DMS 273 treated with DMSO at 0.1 percent for 48 hours (cell line): Measurements from ENCODE around the gene LAMC3.

Source experiments
- DNase-seq: peaks from one replicate; lab custom pipeline; 2025; lab: John Stamatoyannopoulos, UW

LAMC3 gene

DNA sequence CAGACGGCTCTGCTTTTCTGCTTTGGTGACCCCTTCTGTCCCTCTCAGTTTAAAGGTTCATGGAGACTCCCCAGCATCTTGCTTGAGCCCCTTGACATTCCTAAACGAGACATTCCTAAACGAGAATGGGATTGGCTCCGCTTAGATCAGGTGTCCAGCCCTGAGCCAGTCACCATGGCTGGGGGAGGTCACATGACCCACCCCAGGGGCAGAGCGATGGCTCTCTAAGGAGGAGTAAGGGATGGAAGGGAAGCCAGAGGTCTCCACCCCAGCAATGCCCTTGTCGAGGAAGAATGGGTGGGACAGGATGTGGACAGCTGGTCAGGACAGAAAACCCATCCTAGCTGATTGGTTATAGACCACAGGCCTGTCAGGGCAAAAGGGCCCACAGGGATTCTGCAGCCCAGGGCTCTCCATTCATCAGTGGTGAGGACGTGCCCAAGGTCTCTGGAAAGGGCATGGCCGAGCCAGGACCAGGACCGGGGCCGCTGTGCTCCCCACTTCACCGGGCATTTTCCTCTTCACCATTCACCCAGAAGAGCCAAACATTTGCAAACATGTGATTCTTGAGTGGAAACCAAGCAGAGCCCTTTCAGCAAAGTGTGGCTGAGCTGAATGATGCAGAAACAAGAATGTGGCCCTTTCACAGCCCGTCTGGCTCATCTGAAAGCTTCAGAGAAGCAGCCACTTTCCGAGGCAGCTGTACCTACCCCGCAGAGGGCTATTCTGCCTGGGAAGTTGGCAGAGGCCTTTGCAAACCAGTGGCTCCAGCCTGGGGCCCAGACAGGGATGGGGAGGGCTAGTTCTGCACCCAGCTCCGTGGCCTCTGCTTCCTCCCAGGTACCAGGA, 67.6 kb downstream of the LAMC3 start:
- no peak for DNase-seq

DNA sequence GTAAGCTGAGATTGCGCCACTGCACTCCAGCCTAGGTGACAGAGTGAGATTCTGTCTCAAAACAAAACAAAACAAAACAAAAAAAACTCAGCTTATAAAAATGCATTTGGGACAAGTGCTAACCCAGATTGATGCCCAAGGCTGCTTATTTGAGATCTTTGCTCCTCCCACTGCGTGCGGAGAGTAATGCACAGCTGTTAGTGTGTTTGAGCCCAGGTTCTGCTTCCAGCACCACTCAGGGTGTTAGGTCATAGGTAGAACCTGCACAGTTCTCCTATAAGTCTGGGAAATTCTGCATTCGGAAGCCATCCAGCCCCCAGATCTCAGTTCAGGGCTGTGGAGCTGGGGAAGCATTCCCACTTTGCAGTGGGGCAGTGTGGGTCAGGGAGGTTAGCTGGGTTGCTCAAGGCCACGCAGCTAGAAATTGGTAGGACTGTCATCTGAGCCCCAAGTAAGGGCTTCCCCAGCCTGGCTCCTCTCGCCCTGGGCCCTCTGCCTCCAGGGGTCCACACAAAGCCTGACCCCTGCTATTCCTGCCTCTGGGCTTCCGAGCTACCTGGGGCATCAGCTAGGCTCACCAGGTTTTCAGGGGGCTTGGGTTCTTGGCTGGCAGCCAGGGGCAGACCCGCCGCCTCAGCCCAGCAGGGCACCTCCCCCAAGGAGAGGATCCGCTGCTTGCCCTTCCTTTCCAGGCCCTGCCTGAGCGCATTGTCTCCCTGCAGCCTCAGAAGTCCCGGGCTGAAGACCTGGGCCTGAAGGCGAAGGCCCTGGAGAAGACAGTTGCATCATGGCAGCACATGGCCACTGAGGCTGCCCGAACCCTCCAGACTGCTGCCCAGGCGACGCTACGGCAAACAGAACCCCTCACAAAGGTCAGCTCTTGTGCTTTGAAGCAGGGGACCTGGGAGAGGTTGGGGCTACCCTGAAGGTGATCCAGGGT, 69.7 kb downstream of the LAMC3 start:
- DNase-seq: no peak

DNA sequence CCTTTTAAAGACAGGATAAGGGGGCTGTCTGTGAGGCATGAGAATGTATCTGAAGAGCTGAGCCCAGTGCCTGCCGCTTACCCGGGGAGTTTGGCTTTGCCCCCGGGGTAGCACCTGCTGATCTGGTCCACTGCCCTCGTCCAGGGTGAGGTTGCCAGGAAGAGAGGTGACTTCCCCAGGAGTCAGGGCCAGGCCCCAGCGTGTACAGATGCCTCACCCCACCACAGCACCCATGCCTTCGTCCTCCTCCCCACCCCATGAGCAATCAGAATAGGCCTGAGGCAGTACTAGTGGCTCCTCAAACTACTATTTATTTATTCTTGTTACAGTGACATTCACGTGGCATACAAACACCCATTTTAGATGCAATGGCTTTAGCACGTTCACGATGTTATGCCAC, 71.6 kb downstream of the LAMC3 start:
- DNase-seq: no peak

DNA sequence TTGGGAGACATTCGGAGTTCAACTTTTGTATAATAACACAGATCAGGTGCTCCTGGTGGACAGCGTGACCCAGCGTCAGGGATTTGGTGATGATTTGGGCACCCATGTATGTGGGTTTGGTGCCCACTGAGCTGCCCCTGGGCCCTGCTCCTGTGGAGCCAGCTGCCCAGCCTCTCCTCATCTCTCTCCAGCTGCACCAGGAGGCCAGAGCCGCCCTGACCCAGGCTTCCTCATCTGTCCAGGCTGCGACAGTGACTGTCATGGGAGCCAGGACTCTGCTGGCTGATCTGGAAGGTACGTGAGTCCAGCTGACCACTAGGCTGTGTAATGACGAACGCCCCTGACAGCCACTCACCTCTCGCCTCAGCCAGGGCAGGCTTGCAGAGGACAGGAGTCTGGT, 72.9 kb downstream of the LAMC3 start:
- no peak for DNase-seq

- DNase-seq: no peak
These were observed 74.0 kb downstream of the LAMC3 start for GRCh38 chr9:131082774-131083512.

DNA sequence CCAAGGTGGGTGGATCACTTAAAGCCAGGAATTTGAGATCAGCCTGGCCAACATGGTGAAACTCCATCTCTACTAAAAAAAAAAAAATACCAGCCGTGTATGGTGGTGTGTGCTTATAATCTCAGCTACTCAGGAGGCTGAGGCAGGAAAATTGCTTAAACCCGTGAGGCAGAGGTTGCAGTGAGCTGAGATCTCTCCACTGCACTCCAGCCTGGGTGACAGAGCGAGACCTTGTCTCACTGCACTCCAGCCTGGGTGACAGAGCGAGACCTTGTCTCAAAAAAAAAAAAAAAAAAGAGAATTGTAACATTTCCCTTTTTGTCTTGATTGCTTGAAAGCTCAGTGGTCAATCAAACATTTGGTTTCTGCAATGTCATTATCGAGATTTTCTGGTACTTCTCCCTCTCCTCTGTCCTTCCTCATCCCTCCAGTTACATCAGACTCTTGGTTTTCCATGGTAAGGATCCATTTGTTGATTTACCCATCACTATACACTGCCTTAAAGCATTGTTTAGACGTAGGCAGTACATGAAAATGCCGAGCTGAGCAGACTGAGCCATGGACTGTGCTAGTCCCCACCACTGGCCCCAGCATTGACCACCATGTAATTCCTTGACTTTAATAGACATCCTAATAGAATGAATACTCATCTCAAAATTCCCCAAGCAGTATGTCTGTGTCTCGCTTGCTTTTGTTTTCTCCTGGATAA, 75.8 kb downstream of the LAMC3 start:
- DNase-seq: no peak

- no peak for DNase-seq
These were observed 76.6 kb downstream of the LAMC3 start for GRCh38 chr9:131085370-131086122.

DNA sequence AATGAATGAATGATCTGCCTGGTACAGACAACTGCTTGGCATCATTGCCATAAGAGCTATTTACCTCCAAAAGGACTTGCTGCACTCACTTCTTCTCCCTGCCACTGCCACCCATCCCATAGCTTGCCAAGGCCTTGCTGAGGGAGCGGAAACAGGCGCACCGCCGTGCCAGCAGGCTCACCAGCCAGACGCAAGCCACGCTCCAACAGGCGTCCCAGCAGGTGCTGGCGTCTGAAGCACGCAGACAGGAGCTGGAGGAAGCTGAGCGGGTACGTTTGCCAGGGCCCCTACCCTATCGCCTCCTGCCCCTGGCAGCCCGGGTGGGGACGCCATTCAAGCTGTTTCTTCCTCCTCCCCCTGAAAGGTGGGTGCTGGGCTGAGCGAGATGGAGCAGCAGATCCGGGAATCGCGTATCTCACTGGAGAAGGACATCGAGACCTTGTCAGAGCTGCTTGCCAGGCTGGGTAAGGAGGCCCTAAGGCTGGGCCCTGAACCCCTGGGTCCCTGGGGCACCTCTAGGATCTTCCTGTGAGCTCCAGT, 78.5 kb downstream of the LAMC3 start:
- no peak for DNase-seq

DNA sequence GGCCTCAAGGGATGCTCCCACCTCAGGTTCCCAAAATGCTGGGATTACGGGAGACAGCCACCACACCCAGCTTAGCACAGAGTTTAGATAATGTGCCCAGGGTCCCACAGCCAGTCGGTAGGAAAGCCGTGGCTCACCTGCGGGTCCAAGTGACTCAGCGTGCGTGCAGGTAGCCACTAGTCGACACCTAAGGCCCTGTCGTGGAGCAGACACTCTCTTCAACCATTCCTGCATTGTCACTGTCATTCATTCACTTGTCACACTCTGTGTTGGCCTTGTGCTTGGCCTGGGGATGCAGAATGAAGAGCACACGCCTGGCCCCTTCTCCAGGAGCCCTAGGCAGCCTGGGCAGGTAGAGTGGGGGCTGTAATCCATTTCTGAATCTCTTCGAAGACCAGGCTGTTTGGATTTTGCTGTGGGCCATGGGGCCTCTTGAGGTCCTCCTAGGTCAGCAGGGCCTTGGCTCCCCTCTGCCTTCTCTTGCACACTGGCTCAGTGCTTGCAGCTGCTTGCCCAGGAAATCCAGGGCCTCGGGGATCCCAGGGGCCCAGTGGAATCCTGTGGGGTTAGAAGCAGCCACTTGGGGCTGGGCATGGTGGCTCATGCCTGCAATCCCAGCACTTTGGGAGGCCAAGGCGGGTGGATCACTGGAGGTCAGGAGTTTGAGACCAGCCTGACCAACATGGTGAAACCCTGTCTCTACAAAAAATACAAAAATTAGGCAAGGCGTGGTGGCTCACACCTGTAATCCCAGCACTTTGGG, 81.2 kb downstream of the LAMC3 start:
- no peak for DNase-seq

GRCh38 chr9:131091352-131091992, 82.5 kb downstream of the LAMC3 start:
- no peak for DNase-seq

GRCh38 chr9:131092030-131092429, 83.1 kb downstream of the LAMC3 start:
- no peak for DNase-seq

DNA sequence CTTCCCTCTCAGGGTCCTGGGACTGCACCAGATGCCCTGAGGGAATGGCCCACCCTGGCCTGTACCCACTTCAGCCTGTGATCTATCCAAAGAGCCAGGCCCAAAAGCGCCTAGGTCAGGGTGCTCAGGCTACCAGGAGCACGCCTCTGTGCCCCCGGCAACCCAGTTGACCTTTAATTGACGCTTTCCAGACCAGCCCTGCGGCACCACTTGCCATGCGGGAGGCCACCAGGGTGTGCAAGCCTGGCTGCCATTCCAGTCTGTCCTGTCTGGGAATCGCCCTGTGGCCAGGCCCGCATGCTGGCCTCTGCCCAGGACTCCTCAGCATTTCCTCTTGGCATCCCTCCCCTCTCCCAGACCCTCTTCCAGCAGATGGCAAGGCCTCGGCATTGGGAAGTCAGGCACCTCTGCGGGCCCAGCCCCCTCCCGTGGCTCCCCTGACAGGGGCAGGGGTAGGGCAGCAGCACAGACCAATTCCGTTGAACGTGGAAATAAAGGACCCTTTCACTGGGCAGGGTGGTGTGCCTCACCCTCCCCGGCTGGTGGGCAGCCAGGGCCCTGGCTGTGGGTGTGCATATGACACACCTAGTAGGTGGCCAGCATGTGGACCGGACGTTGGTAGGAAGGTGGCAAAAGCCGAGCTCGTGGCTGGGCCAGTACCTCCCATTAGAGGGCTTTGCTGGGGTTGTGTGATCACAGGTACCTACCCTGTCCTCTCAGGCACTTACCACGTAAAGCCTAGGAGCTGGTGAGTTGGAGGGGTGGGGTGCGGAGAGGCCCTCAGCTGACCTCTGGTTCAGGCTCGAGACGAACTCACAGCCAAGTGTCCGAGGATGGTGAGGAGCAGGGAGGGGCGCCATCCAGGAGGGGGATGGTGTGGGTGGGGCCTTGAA, 83.8 kb downstream of the LAMC3 start:
- DNase-seq: no peak

- no peak for DNase-seq
These were observed 85.0 kb downstream of the LAMC3 start for GRCh38 chr9:131094015-131094414.

DNA sequence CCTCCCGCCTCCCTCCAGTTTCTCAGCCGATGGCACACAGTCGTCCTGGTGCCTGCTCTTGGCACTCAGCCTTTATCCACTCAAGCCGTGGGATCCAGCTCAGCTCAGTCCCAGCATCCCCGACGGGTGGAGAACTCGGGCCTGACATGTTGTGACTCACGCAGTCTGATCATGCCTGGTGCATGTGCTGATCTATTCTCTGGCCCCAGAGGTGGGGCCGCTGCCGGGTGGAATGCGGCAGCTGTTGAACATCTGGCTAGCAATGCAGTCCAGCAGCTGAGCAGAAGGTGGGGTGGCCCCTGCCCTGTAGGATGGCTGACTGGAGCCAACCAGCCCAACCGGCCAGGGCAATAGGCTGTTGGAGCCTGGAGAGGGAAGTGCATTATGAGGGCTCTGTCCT, 85.6 kb downstream of the LAMC3 start:
- DNase-seq: no peak

GRCh38 chr9:131095666-131096268, 86.8 kb downstream of the LAMC3 start:
- no peak for DNase-seq

- no peak for DNase-seq
These were observed 87.5 kb downstream of the LAMC3 start, which contains the start of gene AIF1L for GRCh38 chr9:131096269-131097125. Gene AIF1L (plus strand): TSS chr9:131096531. CDS start chr9:131096630, 99 bp downstream.
